Measurements from ENCODE around the gene PPP2R5C. TPM values are rescaled to one million over a fixed set of nuclear protein-coding genes. Genes with fewer than 3 reads are reported as not detected.
A peak's percentile ranks its signal among the peaks of the same experiment; 100 is the strongest.

Gene PPP2R5C
- total RNA-seq, 1 experiment from 2014 or later: 96.1 TPM

- POLR2A ChIA-PET (ENCODE audit: unreplicated experiment): interaction anchor here (0.6 kb wide), 2 partner anchors 25 to 150 kb away, joined by 10 to 11 read pairs; no protein-coding TSS in a partner anchor
These were observed 73.5 kb downstream of the PPP2R5C start for GRCh38 chr14:101834800-101835547.

GRCh38 chr14:101835566-101835965 lies 74.1 kb downstream of the PPP2R5C start:
- no TSS peak for BruUV-seq (replicated peaks)
- intact Hi-C loops (cut with micrococcal nuclease): no loop called here
- ChIA-PET POLR2A (ENCODE audit: unreplicated experiment) (no interaction called here), CTCF (no interaction called here)
- Histone ChIP-seq H3K9ac (ENCODE audit: low read length) (no peak overlapping the region), H2AFZ (ENCODE audit: low read length) (no peak overlapping the region), H3K27me3 (ENCODE audit: low read length) (no peaks in the 10 kb centered on the region), H3F3A (ENCODE audit: low read length, unreplicated experiment) (no peaks in the 10 kb centered on the region), H3K9me2 (replicated peaks; ENCODE audit: low read length) (no peaks in the 10 kb centered on the region), H3K4me1 (ENCODE audit: insufficient read depth, low read length) (peaks cover 19% of the 10 kb centered on the region), H3K9me3 (ENCODE audit: low read length) (no peaks in the 10 kb centered on the region), H3K4me2 (ENCODE audit: low read length) (no peak overlapping the region), H3K27ac (ENCODE audit: low read length) (0 out of 2 replicates have a peak overlapping the region, but pooled peaks have one; percentile 2), H3K4me3 (ENCODE audit: low read length) (no peak overlapping the region), H4K20me1 (ENCODE audit: low read length) (peaks cover 5% of the 10 kb centered on the region; the same call in 1 of the 2 replicates), H3K79me2 (ENCODE audit: low read length) (peaks cover 61% of the 10 kb centered on the region), H3K36me3 (ENCODE audit: low read depth, low read length) (no peaks in the 10 kb centered on the region)
- TF ChIP-seq EZH2 (IDR thresholded peaks at IDR 0.05; ENCODE audit: low read length, unreplicated experiment): no peak
- ATAC-seq (no peak), DNase-seq (no peak)

More at GRCh38 chr14:101834800-101835547, 73.5 kb downstream of the PPP2R5C start:
- peak overlapping the region; percentile 17; the same call in 1 of the 2 replicates for H3K4me2 ChIP-seq (ENCODE audit: low read length)
- H3K9me2 ChIP-seq (replicated peaks; ENCODE audit: low read length): no peaks in the 10 kb centered on the region
- CTCF ChIA-PET: interaction anchor here (0.7 kb wide), 2 partner anchors 62 to 99 kb away, joined by 3 to 4 read pairs; no protein-coding TSS in a partner anchor
- peaks cover 66% of the 10 kb centered on the region for H3K79me2 ChIP-seq (ENCODE audit: low read length)
- peak; percentile 57 for DNase-seq
- H3K4me3 ChIP-seq (ENCODE audit: low read length): no peak overlapping the region
- no peaks in the 10 kb centered on the region for H3K27me3 ChIP-seq (ENCODE audit: low read length)
- intact Hi-C loops (cut with micrococcal nuclease): no loop called here
- no peak overlapping the region for H3K9ac ChIP-seq (ENCODE audit: low read length)
- no peaks in the 10 kb centered on the region for H3F3A ChIP-seq (ENCODE audit: low read length, unreplicated experiment)
- TF ChIP-seq EZH2phosphoT487 (IDR thresholded peaks at IDR 0.05; ENCODE audit: borderline replicate concordance, low read length): no peak
- TF ChIP-seq, protein P1, sequence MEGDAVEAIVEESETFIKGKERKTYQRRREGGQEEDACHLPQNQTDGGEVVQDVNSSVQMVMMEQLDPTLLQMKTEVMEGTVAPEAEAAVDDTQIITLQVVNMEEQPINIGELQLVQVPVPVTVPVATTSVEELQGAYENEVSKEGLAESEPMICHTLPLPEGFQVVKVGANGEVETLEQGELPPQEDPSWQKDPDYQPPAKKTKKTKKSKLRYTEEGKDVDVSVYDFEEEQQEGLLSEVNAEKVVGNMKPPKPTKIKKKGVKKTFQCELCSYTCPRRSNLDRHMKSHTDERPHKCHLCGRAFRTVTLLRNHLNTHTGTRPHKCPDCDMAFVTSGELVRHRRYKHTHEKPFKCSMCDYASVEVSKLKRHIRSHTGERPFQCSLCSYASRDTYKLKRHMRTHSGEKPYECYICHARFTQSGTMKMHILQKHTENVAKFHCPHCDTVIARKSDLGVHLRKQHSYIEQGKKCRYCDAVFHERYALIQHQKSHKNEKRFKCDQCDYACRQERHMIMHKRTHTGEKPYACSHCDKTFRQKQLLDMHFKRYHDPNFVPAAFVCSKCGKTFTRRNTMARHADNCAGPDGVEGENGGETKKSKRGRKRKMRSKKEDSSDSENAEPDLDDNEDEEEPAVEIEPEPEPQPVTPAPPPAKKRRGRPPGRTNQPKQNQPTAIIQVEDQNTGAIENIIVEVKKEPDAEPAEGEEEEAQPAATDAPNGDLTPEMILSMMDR (conservative IDR thresholded peaks at IDR 0.05; ENCODE audit: low read depth, low read length): no peak
- no peak for TF ChIP-seq EZH2 (IDR thresholded peaks at IDR 0.05; ENCODE audit: low read length, unreplicated experiment)
- peak overlapping the region; percentile 60 for H3K27ac ChIP-seq (ENCODE audit: low read length)
- H2AFZ ChIP-seq (ENCODE audit: low read length): no peak overlapping the region
- no peaks in the 10 kb centered on the region for H3K36me3 ChIP-seq (ENCODE audit: low read depth, low read length)
- H3K9me3 ChIP-seq (ENCODE audit: low read length): no peaks in the 10 kb centered on the region
- H3K4me1 ChIP-seq (ENCODE audit: insufficient read depth, low read length): peaks cover 19% of the 10 kb centered on the region
- peak; percentile 94 for ATAC-seq
- H4K20me1 ChIP-seq (ENCODE audit: low read length): peaks cover 5% of the 10 kb centered on the region; the same call in 1 of the 2 replicates
- no TSS peak for BruUV-seq (replicated peaks)

- Histone ChIP-seq H2AFZ (ENCODE audit: low read length) (no peak overlapping the region), H3K9me2 (replicated peaks; ENCODE audit: low read length) (no peaks in the 10 kb centered on the region), H3K27ac (ENCODE audit: low read length) (no peak overlapping the region), H3K9me3 (ENCODE audit: low read length) (no peaks in the 10 kb centered on the region), H3K79me2 (ENCODE audit: low read length) (peaks cover 61% of the 10 kb centered on the region), H3K36me3 (ENCODE audit: low read depth, low read length) (no peaks in the 10 kb centered on the region), H3K9ac (ENCODE audit: low read length) (no peak overlapping the region), H3K4me2 (ENCODE audit: low read length) (no peak overlapping the region), H3K27me3 (ENCODE audit: low read length) (no peaks in the 10 kb centered on the region), H3K4me3 (ENCODE audit: low read length) (no peak overlapping the region), H3K4me1 (ENCODE audit: insufficient read depth, low read length) (peaks cover 19% of the 10 kb centered on the region), H4K20me1 (ENCODE audit: low read length) (peaks cover 5% of the 10 kb centered on the region; the same call in 1 of the 2 replicates), H3F3A (ENCODE audit: low read length, unreplicated experiment) (no peaks in the 10 kb centered on the region)
- TF ChIP-seq, protein P1 (conservative IDR thresholded peaks at IDR 0.05; ENCODE audit: low read depth, low read length): no peak
- TF ChIP-seq EZH2phosphoT487 (IDR thresholded peaks at IDR 0.05; ENCODE audit: borderline replicate concordance, low read length): no peak
- TF ChIP-seq EZH2 (IDR thresholded peaks at IDR 0.05; ENCODE audit: low read length, unreplicated experiment): no peak
- BruUV-seq (replicated peaks): no TSS peak
- no peak for DNase-seq
- intact Hi-C loops (cut with micrococcal nuclease): no loop called here
- no peak for ATAC-seq
- CTCF ChIA-PET: no interaction called here
- POLR2A ChIA-PET (ENCODE audit: unreplicated experiment): interaction anchor here (0.6 kb wide), 1 partner anchor 27 kb away, joined by 6 read pairs; no protein-coding TSS in a partner anchor
These were observed 74.6 kb downstream of the PPP2R5C start for GRCh38 chr14:101836135-101836534.
